Upper lobe of right lung (tissue), 1 donor: Measurements from ENCODE around the gene GH2. TPM values are rescaled to one million over a fixed set of nuclear protein-coding genes. Genes with fewer than 3 reads are reported as not detected.

Experiments used
- ATAC-seq: fragments of 200-7000 bp; cut with Tn5 transposase; one replicate; pipeline ENCODE4 v1.9.1; 2020; ENCODE audit warnings: mild to moderate bottlenecking, moderate library complexity
- DNase-seq: peaks from one replicate; pipeline ENCODE4 v3.0.0-alpha.2; 2020
- H3K27ac ChIP-seq: fragments of 200-600 bp; one replicate; pipeline ENCODE4 v1.8.0; 2022
- H3K27me3 ChIP-seq: fragments of 200-600 bp; one replicate; pipeline ENCODE4 v1.8.0; 2022; ENCODE audit warnings: mild to moderate bottlenecking
- H3K36me3 ChIP-seq: fragments of 200-600 bp; one replicate; pipeline ENCODE4 v1.8.0; 2022
- H3K4me1 ChIP-seq: fragments of 200-600 bp; one replicate; pipeline ENCODE4 v1.8.0; 2022
- H3K4me3 ChIP-seq: fragments of 200-600 bp; one replicate; pipeline ENCODE4 v1.8.0; 2022; ENCODE audit warnings: mild to moderate bottlenecking
- H3K9me3 ChIP-seq: fragments of 200-600 bp; one replicate; pipeline ENCODE4 v1.8.0; 2022
- intact Hi-C: fragments of 100-400 bp; cut with DNase I; formaldehyde crosslinking; loops from one replicate; pipeline ENCODE4 v1.11.0; 2022
- total RNA-seq: library from RNA; stranded (reverse); fragmentation: NEBNext Ultra II Directional; extraction: Animal tissue kit (Norgen Biotek cat#: 25700); gene quantifications from one replicate; pipeline ENCODE4 v1.2.1, GENCODE V29; 2021
- TF ChIP-seq, protein P1 (sequence below): fragments of 200-600 bp; IDR thresholded peaks from one replicate; pipeline ENCODE4 v1.8.0; 2022; ENCODE audit warnings: antibody characterized with exemption
- donor health status: DM: no; HTN: yes; CAD: no; lungs with severe emphysema.

GH2 gene
- total RNA-seq, 1 donor from 2014 or later = not detected

DNA sequence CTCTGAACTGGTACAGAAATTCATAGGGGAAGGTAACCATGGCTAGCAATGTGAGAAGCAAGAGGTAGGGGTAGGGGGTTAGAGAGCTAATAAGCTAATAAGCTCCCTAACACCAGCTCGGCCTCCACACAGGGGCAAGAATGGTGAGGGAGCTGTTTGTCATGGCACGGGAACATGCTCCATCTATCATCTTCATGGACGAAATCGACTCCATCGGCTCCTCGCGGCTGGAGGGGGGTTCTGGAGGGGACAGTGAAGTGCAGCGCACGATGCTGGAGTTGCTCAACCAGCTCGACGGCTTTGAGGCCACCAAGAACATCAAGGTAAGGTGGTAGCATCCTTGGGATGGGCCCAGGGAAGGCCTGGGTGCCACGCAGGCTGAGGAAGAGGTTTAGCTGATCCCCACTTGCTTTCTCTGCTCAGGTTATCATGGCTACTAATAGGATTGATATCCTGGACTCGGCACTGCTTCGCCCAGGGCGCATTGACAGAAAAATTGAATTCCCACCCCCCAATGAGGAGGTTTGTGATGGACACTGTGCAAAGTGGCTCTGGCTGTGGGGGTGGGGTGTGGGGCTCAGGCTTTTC lies 50.7 kb downstream of the GH2 start:
- ATAC-seq = no peak
- no peaks in the 10 kb centered on the region for H3K9me3 ChIP-seq
- peaks cover 74% of the 10 kb centered on the region for H3K36me3 ChIP-seq
- TF ChIP-seq, protein P1, sequence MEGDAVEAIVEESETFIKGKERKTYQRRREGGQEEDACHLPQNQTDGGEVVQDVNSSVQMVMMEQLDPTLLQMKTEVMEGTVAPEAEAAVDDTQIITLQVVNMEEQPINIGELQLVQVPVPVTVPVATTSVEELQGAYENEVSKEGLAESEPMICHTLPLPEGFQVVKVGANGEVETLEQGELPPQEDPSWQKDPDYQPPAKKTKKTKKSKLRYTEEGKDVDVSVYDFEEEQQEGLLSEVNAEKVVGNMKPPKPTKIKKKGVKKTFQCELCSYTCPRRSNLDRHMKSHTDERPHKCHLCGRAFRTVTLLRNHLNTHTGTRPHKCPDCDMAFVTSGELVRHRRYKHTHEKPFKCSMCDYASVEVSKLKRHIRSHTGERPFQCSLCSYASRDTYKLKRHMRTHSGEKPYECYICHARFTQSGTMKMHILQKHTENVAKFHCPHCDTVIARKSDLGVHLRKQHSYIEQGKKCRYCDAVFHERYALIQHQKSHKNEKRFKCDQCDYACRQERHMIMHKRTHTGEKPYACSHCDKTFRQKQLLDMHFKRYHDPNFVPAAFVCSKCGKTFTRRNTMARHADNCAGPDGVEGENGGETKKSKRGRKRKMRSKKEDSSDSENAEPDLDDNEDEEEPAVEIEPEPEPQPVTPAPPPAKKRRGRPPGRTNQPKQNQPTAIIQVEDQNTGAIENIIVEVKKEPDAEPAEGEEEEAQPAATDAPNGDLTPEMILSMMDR = no peak
- no peaks in the 10 kb centered on the region for H3K27me3 ChIP-seq
- DNase-seq = no peak
- no peak overlapping the region for H3K27ac ChIP-seq
- intact Hi-C loops = no loop called here
- no peak overlapping the region for H3K4me3 ChIP-seq
- peaks cover 23% of the 10 kb centered on the region for H3K4me1 ChIP-seq

GRCh38 chr17:63830278-63830677 lies 51.5 kb downstream of the GH2 start:
- H3K27ac ChIP-seq = no peak overlapping the region
- intact Hi-C loops = no loop called here
- ATAC-seq = no peak

More at GRCh38 chr17:63830278-63830677, 51.5 kb downstream of the GH2 start:
- no peak for DNase-seq
- Histone ChIP-seq H3K4me3 (no peak overlapping the region), H3K27me3 (no peaks in the 10 kb centered on the region), H3K9me3 (no peaks in the 10 kb centered on the region), H3K4me1 (peaks cover 30% of the 10 kb centered on the region), H3K36me3 (peaks cover 73% of the 10 kb centered on the region)
- TF ChIP-seq, protein P1 = no peak

Other genes starting within 250 kb of the GH2 start
- gene LIMD2, start 181.8 kb downstream of the GH2 start, total RNA-seq = 22.9 TPM
- gene STRADA, start 140.1 kb downstream of the GH2 start, total RNA-seq = 30.2 TPM
- 91.4 TPM for gene CCDC47, start 108.3 kb downstream of the GH2 start, total RNA-seq
- gene DDX42, start 107.8 kb downstream of the GH2 start, total RNA-seq = 93.8 TPM
- 105 TPM for gene PSMC5, start 54.5 kb downstream of the GH2 start, total RNA-seq
- gene FTSJ3, start 54.3 kb downstream of the GH2 start, total RNA-seq = 39.4 TPM
- 74.6 TPM for gene SMARCD2, start 39.3 kb downstream of the GH2 start, total RNA-seq
- gene CSH2, start 8.3 kb downstream of the GH2 start, total RNA-seq = not detected
- not detected for gene CSH1, start 14.6 kb upstream of the GH2 start, total RNA-seq
- not detected for gene CSHL1, start 29.3 kb upstream of the GH2 start, total RNA-seq
- gene GH1, start 36.9 kb upstream of the GH2 start, total RNA-seq = not detected
- gene CD79B, start 50.4 kb upstream of the GH2 start, total RNA-seq = 4.7 TPM
- gene SCN4A, start 91.0 kb upstream of the GH2 start, total RNA-seq = not detected
- gene PRR29, start 116.4 kb upstream of the GH2 start, total RNA-seq = 0.43 TPM
- 70.5 TPM for gene ICAM2, start 138.7 kb upstream of the GH2 start, total RNA-seq
- gene ERN1, start 248.2 kb upstream of the GH2 start, total RNA-seq = 52.6 TPM